HUES48 (cell line): ENCODE results near the gene FGD3.

Source experiments
- H3K27ac ChIP-seq: one replicate; pipeline ENCODE4 v1.7.0; 2013; ENCODE audit warnings: low read depth, low read length, inconsistent platforms
- H3K27me3 ChIP-seq: 2 replicates; pipeline ENCODE4 v1.6.1; 2013; ENCODE audit warnings: mild to moderate bottlenecking, low read length; ENCODE audit not compliant: control insufficient read depth, insufficient read depth
- H3K36me3 ChIP-seq: 2 replicates; pipeline ENCODE4 v1.6.1; 2013; ENCODE audit warnings: low read length; ENCODE audit not compliant: control insufficient read depth, insufficient read depth
- H3K4me1 ChIP-seq: 2 replicates; pipeline ENCODE4 v1.6.1; 2013; ENCODE audit warnings: mild to moderate bottlenecking, low read length; ENCODE audit not compliant: control insufficient read depth, insufficient read depth
- H3K4me3 ChIP-seq: 2 replicates; pipeline ENCODE4 v1.5.1; 2013; ENCODE audit warnings: mild to moderate bottlenecking, low read depth, low read length
- H3K9ac ChIP-seq: 2 replicates; pipeline ENCODE4 v1.6.1; 2013; ENCODE audit warnings: mild to moderate bottlenecking, low read depth, low read length, moderate library complexity
- H3K9me3 ChIP-seq: 2 replicates; pipeline ENCODE4 v1.6.1; 2013; ENCODE audit warnings: low read length; ENCODE audit not compliant: control insufficient read depth, insufficient read depth

Gene FGD3

GRCh38 chr9:93024986-93025630 lies 77.8 kb downstream of the FGD3 start:
- H3K36me3 ChIP-seq = no peaks in the 10 kb centered on the region
- no peaks in the 10 kb centered on the region for H3K27me3 ChIP-seq
- H3K9ac ChIP-seq = no peak overlapping the region
- H3K4me3 ChIP-seq = no peak overlapping the region
- no peaks in the 10 kb centered on the region for H3K9me3 ChIP-seq
- no peak overlapping the region for H3K27ac ChIP-seq
- H3K4me1 ChIP-seq = no peaks in the 10 kb centered on the region

- H3K27me3 ChIP-seq = no peaks in the 10 kb centered on the region
- H3K9ac ChIP-seq = no peak overlapping the region
- no peaks in the 10 kb centered on the region for H3K36me3 ChIP-seq
- H3K4me3 ChIP-seq = no peak overlapping the region
- no peaks in the 10 kb centered on the region for H3K9me3 ChIP-seq
- H3K4me1 ChIP-seq = no peaks in the 10 kb centered on the region
- no peak overlapping the region for H3K27ac ChIP-seq
Measured at GRCh38 chr9:93025736-93026135, 78.4 kb downstream of the FGD3 start.

GRCh38 chr9:93026640-93027039 lies 79.3 kb downstream of the FGD3 start:
- Histone ChIP-seq H3K4me1 (no peaks in the 10 kb centered on the region), H3K9ac (no peak overlapping the region), H3K36me3 (no peaks in the 10 kb centered on the region), H3K27ac (no peak overlapping the region), H3K4me3 (no peak overlapping the region), H3K27me3 (no peaks in the 10 kb centered on the region), H3K9me3 (no peaks in the 10 kb centered on the region)

- no peaks in the 10 kb centered on the region for H3K36me3 ChIP-seq
- no peak overlapping the region for H3K4me3 ChIP-seq
- H3K27ac ChIP-seq = no peak overlapping the region
- no peaks in the 10 kb centered on the region for H3K4me1 ChIP-seq
- H3K27me3 ChIP-seq = no peaks in the 10 kb centered on the region
- no peaks in the 10 kb centered on the region for H3K9me3 ChIP-seq
- H3K9ac ChIP-seq = no peak overlapping the region
Measured at GRCh38 chr9:93027750-93028149, 80.4 kb downstream of the FGD3 start.

GRCh38 chr9:93028448-93029006 lies 81.2 kb downstream of the FGD3 start:
- no peak overlapping the region for H3K27ac ChIP-seq
- no peaks in the 10 kb centered on the region for H3K9me3 ChIP-seq
- no peaks in the 10 kb centered on the region for H3K36me3 ChIP-seq
- no peak overlapping the region for H3K4me3 ChIP-seq
- H3K9ac ChIP-seq = no peak overlapping the region
- no peaks in the 10 kb centered on the region for H3K27me3 ChIP-seq
- H3K4me1 ChIP-seq = no peaks in the 10 kb centered on the region

GRCh38 chr9:93030642-93031628 lies 83.6 kb downstream of the FGD3 start:
- H3K4me3 ChIP-seq = no peak overlapping the region
- no peaks in the 10 kb centered on the region for H3K9me3 ChIP-seq
- H3K9ac ChIP-seq = no peak overlapping the region
- no peaks in the 10 kb centered on the region for H3K27me3 ChIP-seq
- H3K36me3 ChIP-seq = no peaks in the 10 kb centered on the region
- H3K27ac ChIP-seq = no peak overlapping the region
- no peaks in the 10 kb centered on the region for H3K4me1 ChIP-seq

GRCh38 chr9:93031629-93032430 lies 84.5 kb downstream of the FGD3 start:
- Histone ChIP-seq H3K36me3 (no peaks in the 10 kb centered on the region), H3K27ac (no peak overlapping the region), H3K4me3 (no peak overlapping the region), H3K9ac (no peak overlapping the region), H3K27me3 (no peaks in the 10 kb centered on the region), H3K4me1 (no peaks in the 10 kb centered on the region), H3K9me3 (no peaks in the 10 kb centered on the region)

GRCh38 chr9:93032545-93032944 lies 85.2 kb downstream of the FGD3 start:
- Histone ChIP-seq H3K4me1 (no peaks in the 10 kb centered on the region), H3K4me3 (no peak overlapping the region), H3K9ac (no peak overlapping the region), H3K9me3 (no peaks in the 10 kb centered on the region), H3K27ac (no peak overlapping the region), H3K27me3 (no peaks in the 10 kb centered on the region), H3K36me3 (no peaks in the 10 kb centered on the region)

GRCh38 chr9:93033531-93033930 lies 86.2 kb downstream of the FGD3 start:
- Histone ChIP-seq H3K27ac (no peak overlapping the region), H3K9me3 (no peaks in the 10 kb centered on the region), H3K27me3 (no peaks in the 10 kb centered on the region), H3K4me3 (no peak overlapping the region), H3K9ac (no peak overlapping the region), H3K4me1 (no peaks in the 10 kb centered on the region), H3K36me3 (no peaks in the 10 kb centered on the region)

GRCh38 chr9:93035106-93035660 lies 87.9 kb downstream of the FGD3 start:
- no peak overlapping the region for H3K4me3 ChIP-seq
- no peaks in the 10 kb centered on the region for H3K27me3 ChIP-seq
- H3K36me3 ChIP-seq = no peaks in the 10 kb centered on the region
- H3K4me1 ChIP-seq = no peaks in the 10 kb centered on the region
- no peak overlapping the region for H3K9ac ChIP-seq
- no peak overlapping the region for H3K27ac ChIP-seq
- no peaks in the 10 kb centered on the region for H3K9me3 ChIP-seq
